T-helper 9 cell (primary cell): ENCODE results near the gene PPIL6.

ENCODE experiments used
- DNase-seq: peaks from one replicate; pipeline ENCODE4 v3.0.0-alpha.2; 2020
- total RNA-seq, 2 donors: gene quantifications; one replicate each; lab custom pipeline; 2026; lab: John Stamatoyannopoulos, UW

PPIL6 gene
- total RNA-seq, result 0.56 to 1.9 reads per million in 2 donors

- DNase-seq, result peak; percentile 70
Measured at GRCh38 chr6:109440331-109441068, at the start of gene PPIL6, which contains the start of gene SMPD2. PPIL6 (minus strand) TSS chr6:109440628; CDS start chr6:109440590, 38 bp downstream. SMPD2 (plus strand) TSS chr6:109440724; CDS start chr6:109441122, 398 bp downstream.

DNA sequence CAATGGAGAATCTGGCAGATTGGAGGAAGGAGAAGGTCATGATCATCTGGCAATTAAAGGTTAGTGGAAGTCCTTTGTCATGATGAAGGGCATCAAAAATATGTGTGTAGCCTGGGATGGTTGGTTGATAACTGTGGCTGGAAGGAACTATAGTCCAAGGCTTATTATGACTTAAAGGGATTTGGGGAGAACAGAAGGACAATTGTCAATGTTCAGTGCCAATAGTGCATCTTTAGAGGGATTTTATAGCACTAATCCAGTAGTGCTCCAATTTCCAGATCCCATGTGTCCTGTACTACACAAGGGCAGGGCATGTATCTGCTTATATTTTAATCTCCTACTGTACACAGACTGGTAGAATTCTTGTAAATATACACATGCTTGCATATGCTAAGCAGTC, 47.6 kb upstream of the PPIL6 start:
- no peak for DNase-seq

DNA sequence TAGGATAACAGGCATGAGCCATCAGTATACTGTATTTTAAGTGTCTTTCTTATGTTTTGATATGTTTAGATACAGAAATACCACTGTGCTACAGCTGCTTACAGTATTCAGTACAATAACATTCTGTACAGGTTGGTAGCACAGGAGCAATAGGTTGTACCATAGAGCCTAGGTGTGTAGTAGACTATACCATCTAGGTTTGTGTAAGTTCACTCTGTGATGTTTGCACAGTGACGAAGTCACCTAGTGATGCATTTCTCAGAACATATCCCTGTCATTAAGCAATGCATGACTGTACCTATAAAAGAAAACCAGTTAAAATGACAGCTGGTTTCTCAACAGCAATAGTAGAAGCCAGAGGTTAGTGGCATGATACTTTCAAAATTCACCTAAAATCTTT, 45.6 kb upstream of the PPIL6 start:
- DNase-seq, result no peak

DNA sequence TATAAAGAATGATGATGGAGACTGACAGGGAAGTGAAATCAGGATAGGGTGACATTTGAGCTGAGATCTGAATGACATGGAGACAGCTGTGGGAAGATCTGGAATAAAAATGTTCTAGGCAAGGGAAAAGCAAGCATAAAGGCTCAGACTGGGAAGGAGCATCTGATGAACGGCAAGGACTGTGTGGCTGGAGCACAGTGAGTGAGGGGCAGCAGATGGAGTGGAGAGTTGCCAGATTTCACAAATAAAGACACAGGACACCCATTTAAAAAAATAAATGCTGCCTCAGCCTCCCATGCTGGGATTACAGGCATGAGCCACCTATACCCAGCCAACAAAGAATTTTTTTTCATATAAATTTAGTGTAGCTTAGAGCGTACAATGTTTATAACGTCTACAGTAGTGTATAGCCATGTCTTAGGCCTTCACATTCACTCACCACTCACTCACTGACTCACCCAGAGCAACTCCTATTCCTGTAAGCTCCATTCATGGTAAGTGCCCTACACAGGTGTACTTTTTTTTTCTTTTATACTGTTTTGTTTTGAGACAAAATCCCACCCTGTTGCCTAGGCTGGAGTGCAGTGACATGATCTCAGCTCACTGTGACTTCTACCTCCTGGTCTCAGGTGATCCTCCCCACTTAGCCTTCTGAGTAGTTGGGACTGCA, 45.0 kb upstream of the PPIL6 start:
- DNase-seq, result no peak

DNA sequence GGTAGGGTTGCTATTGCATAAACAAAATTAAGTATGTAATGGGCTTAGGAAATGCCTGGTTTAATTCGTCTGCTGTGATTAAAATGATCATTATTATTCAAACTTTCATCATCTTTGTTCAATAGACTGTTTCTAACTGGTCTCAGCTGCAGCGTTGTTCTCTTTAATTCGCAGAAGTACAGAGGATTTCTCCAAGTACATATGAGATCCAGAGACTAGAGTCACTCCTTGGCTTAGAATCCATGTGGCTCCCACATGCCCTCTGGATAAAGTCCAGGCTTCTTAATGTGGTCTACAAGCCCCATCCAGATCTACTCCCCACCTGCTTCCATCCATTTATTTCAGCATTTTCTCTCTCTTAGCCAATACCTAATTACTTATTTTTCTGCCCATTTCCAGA, 43.7 kb upstream of the PPIL6 start:
- DNase-seq, result no peak

- DNase-seq, result no peak
Measured at GRCh38 chr6:109483735-109484057, 43.3 kb upstream of the PPIL6 start.

- peak; percentile 87 for DNase-seq
Measured at GRCh38 chr6:109482905-109483734, 42.7 kb upstream of the PPIL6 start, which contains the start of gene ZBTB24. ZBTB24 (minus strand) TSS chr6:109483219; CDS start chr6:109482026, 1,193 bp downstream.

DNA sequence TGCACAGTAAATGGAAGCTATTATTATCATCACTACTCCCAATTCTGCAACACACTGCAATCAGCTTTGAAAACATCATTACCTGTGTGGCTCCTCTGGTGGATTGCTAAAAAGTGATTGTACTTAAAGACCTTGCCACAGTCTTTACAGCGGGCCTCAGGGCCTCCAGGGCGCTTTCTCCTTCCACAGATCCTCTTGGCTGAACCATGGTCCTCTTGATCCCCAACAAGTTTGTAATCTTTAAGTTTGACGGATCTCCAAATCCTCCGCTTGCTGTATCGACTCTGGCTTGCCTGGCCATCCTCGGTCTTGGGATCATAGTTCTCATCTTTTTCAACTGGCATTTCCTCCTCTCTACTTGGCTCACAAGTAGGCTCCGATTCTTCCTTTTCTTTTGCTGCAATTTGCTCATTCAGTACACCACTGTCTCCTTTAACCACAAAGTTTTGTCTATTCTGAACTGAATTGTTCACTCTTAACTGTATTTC, 40.6 kb upstream of the PPIL6 start:
- DNase-seq, result no peak

DNA sequence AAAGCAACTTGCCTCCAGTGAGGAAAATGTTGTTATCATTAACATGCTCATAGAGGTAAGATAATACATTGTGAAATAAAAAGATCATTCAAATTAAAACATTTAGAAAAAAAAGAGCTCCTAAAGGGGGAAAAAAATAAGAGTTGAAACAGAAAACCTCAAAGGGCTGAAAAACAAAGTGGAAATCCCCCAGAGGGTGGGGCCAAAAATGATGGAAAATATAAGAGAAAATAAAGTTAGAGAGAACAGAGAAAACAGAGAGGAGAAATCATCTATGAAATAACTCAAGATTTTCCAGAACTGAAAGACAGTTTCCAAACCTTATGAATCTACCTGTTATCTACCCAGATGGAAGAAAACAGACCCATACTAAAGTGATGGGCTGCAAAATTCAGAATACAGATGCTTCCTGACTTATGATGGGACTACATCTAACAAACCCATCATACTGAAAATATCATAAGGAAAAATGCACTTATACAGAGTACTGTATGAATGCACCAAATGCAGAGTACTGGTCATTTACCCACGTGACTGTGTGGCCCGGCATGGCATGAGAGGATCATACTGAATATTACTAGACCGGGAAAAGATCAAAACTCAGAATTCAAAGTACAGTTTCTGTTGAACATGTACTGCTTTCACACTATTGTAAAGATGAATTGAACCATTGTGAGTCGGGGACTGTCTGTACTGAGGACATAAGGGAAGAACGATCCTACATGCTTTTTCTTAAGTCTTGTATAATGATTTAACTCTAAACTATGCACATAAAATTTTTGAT, 38.6 kb upstream of the PPIL6 start:
- no peak for DNase-seq

DNA sequence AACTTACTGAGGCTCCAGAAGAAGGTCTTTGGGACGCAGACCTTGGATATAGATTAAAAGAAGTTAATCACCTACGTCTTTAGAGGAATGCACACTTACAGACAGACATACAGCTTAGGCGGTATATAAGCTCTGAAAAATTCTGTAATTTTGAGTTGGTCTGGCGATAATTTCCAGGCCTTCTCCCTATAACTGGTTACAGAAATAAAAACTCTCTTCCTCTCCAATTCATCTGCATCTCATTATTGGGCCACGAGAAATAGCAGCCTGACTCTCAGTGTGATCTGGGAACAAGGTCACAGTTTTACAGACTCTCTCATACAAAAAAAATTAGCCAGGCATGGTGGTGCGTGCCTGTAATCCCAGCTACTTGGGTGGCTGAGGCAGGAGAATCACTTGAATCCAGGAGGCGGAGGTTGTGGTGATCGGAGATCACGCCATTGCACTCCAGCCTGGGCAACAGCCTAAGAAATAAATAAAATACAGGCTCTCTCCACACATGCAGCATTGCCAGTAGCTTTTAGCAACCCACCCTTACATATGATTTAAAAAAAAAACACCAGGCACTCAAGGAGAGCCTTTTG, 37.9 kb upstream of the PPIL6 start:
- no peak for DNase-seq

DNA sequence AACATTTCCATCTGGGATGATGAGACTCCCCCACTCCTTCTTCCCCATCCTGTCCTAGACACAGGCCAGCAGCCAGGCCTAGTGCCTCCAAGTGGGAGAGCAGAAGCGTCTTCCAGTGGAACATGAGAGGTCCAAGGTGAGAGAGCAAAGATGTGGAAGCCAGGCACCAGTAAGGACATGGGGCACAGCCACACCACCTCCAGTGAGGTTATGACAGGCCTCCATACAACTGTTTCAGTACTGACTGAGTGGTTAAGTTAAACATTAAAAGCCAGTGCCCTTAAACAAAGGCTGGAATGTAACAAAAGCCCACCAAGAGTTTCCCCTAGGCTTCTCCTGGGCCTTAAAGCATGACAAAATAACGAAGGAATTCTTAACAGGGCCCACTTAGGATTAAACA, 37.3 kb upstream of the PPIL6 start:
- DNase-seq, result no peak

DNA sequence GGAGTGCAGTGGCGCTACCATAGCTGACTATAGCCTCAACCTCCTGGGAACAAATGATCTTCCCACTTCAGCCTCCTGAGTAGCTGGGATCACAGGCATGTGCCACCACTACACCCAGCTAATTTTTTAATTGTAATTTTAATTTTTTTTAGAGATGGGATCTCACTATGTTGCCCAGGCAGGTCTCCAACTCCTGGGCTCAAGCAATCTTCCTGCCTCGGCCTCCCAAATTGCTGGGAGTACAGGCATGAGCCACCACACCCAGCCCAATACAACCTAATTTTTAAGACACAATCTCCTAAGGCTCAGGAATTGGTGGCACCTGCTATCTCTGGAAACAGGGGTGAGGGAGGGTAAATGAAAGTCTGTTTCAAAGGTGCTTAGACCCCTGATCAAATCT, 36.8 kb upstream of the PPIL6 start:
- DNase-seq, result no peak

- no peak for DNase-seq
Measured at GRCh38 chr6:109475625-109476024, 35.2 kb upstream of the PPIL6 start.

DNA sequence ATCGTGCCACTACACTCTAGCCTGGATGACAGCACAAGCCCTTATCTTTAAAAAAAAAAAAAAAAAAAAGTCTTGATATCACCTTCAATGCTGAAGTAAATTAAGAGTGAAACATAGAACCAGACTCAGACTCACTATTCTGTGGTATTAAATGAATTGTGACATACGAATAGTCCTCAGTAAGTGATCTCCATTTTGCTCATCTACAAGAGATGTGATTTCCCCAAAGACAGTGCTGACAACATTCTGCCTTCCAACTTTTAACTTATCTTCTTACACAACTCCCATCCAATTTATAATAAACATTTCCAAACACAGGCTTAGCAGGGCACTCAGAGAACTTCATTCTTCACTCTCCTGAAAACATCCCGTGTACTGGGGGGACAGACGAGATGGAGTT, 34.6 kb upstream of the PPIL6 start:
- DNase-seq, result no peak

GRCh38 chr6:109473120-109473519, 32.7 kb upstream of the PPIL6 start:
- no peak for DNase-seq

GRCh38 chr6:109472132-109472995, 31.9 kb upstream of the PPIL6 start:
- no peak for DNase-seq

DNA sequence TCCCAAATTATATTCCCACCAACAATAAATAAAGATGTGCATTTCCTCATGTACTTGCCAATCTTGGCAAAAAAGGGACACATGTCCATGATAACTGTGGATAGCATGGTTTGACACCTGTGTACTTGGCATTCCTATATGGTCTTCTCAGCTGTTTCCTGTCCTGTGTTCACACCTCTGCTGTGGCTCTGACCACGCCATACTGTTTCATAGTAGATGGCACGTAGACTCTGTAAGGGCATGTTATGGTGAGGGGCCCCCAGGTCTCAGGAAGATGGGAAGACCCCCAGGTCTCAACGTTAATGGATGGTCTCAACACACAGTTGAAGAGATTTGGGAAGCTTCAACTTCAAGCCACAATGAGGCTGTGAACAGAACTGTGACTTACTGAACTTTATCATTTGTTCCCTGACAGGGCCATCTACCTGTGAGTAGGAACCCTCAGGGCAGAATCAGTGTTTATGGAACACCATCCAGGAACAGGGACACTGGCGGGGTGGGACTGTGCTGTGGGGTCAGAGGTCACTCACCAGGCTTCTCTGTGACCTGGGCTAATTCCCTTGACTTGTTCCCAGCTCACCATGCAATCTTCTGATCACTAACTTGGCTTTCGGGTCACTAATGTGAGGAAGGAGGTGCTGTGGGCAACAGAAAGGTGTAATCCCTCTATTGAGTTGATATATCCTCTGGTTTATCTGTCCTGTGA, 30.8 kb upstream of the PPIL6 start:
- DNase-seq, result no peak

GRCh38 chr6:109469591-109470189, 29.3 kb upstream of the PPIL6 start:
- no peak for DNase-seq

DNA sequence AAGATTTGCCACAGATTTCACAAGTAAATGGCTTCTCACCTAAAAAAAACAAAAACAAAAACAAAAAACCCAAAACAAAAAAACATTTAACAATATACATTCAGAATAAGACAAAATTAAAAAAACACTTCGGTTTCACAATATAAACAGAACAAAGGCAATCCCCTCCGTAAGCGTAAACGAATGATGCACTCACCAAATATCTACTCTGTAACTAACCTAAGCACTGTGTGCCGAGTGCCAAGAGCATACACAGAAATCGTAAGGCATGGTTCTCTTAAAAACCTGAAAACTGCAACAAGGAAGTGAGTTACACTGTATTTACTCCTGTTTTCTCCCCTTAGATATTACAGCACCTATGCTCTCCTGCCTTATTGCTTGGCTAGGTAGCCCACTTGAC, 27.3 kb upstream of the PPIL6 start:
- DNase-seq, result no peak
